ENCODE data around the gene SPACA6. TPM values are rescaled to one million over a fixed set of nuclear protein-coding genes. Genes with fewer than 3 reads are reported as not detected.

SPACA6 gene
- total and polyA plus RNA-seq, 9 of the 15 experiments (the other 6 are each of a cell fraction or from before 2014, with no cell fraction given): 1.3 to 17.3 (median 6.2) TPM

DNA sequence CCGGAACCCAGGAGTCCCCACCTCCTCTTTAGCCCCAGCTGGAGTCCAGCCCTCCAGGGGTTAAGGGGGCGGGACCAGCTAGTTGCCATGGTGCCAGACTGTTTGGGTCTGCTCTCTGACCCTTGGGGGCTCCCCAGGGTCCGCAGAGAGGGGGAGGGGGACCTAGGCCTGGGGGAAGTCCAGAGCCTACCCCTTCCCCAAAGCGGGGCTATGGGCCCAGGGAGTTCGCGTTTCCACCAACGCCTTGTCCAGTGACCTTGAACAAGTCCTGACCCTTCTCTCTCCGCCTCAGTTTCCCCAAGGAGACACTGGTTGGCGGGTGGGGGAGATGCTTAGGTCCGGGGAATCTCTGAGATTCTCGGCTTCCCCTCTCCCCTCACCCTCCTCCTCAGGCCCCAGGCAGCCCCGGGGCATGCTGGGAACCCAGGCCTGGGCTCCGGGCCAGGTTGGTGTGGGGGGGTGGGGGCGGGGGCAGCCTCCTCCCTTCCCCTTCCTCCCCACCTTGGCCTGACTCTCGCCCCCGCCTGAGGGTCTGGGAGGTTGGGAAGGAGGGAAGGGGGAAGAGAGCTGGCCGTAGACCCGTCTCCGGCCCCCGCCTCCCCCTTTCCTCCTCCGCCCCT is 2.6 kb upstream of the SPACA6 start (continued):
- TF ChIP-seq, protein P1, sequence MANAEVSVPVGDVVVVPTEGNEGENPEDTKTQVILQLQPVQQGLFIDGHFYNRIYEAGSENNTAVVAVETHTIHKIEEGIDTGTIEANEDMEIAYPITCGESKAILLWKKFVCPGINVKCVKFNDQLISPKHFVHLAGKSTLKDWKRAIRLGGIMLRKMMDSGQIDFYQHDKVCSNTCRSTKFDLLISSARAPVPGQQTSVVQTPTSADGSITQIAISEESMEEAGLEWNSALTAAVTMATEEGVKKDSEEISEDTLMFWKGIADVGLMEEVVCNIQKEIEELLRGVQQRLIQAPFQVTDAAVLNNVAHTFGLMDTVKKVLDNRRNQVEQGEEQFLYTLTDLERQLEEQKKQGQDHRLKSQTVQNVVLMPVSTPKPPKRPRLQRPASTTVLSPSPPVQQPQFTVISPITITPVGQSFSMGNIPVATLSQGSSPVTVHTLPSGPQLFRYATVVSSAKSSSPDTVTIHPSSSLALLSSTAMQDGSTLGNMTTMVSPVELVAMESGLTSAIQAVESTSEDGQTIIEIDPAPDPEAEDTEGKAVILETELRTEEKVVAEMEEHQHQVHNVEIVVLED (CRISPR knock-in tag; IDR thresholded peaks at IDR 0.05): no peak
- TF ChIP-seq ZNF75A (CRISPR knock-in tag; IDR thresholded peaks at IDR 0.05): no peak
- TF ChIP-seq, protein P2, sequence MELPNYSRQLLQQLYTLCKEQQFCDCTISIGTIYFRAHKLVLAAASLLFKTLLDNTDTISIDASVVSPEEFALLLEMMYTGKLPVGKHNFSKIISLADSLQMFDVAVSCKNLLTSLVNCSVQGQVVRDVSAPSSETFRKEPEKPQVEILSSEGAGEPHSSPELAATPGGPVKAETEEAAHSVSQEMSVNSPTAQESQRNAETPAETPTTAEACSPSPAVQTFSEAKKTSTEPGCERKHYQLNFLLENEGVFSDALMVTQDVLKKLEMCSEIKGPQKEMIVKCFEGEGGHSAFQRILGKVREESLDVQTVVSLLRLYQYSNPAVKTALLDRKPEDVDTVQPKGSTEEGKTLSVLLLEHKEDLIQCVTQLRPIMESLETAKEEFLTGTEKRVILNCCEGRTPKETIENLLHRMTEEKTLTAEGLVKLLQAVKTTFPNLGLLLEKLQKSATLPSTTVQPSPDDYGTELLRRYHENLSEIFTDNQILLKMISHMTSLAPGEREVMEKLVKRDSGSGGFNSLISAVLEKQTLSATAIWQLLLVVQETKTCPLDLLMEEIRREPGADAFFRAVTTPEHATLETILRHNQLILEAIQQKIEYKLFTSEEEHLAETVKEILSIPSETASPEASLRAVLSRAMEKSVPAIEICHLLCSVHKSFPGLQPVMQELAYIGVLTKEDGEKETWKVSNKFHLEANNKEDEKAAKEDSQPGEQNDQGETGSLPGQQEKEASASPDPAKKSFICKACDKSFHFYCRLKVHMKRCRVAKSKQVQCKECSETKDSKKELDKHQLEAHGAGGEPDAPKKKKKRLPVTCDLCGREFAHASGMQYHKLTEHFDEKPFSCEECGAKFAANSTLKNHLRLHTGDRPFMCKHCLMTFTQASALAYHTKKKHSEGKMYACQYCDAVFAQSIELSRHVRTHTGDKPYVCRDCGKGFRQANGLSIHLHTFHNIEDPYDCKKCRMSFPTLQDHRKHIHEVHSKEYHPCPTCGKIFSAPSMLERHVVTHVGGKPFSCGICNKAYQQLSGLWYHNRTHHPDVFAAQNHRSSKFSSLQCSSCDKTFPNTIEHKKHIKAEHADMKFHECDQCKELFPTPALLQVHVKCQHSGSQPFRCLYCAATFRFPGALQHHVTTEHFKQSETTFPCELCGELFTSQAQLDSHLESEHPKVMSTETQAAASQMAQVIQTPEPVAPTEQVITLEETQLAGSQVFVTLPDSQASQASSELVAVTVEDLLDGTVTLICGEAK (IDR thresholded peaks at IDR 0.05): no peak
- TF ChIP-seq, protein P2 (CRISPR knock-in tag; IDR thresholded peaks at IDR 0.05): no peak
- TF ChIP-seq, protein P3, sequence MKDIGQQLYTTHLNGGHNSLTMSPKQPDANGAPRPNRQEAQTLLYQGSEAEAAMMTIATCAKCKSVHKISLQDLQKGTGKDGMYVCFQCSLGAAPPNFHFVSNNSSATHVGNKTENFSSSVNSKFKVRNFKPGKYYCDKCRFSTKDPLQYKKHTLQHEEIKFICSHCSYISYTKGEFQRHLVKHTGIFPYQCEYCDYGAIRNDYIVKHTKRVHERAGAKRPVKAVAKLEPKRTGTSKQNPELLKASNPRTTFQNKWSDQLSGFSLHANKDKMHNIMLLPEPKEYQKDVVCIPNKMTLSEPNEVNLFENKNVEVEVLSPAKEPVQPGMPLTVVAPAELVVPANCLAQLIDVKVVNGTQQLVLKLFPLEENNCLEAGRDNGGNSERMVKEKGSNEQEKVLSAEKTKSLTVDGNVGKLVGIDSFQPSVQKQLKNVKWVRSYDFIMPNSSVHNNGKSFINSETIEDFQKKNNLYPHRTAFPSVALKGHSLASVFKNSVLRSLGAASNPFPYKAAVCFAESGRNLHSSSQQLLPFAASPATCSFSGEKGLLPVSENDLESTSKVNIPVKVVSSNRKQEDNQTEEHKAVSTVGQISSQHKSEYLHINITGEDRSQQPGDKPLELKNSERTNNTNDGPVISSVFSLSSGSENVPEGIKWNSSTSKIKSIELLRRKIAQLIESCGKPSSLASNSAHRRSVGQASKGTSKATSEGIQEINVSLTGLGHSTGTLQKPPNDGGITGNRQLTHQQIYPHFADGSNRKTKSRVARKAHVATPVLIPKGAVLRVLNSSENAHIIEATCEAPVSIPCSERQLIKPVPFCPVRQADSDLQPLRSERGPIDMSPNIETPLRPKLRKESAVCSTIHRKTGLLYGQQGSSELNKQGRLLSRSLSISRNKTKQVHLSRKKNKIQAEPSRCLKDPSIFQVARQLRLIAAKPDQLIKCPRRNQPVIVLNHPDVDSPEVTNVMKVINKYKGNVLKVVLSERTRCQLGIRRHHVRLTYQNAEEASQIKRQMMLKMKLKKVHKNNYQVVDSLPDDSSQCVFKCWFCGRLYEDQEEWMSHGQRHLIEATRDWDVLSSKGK (CRISPR knock-in tag; IDR thresholded peaks at IDR 0.05): no peak
- peak; percentile 56 for TF ChIP-seq DACH1 (IDR thresholded peaks at IDR 0.05; ENCODE audit: partially characterized antibody)
- TF ChIP-seq KDM4B (IDR thresholded peaks at IDR 0.05; ENCODE audit: borderline replicate concordance in 2 of 2, low read depth in 1 of 2): no peak
- peak; percentile 92 to 95 for TF ChIP-seq MAZ (CRISPR knock-in tag; conservative IDR thresholded peaks at IDR 0.05 in 1 of 2, IDR thresholded peaks at IDR 0.05 in 1 of 2)
- TF ChIP-seq, protein P4, sequence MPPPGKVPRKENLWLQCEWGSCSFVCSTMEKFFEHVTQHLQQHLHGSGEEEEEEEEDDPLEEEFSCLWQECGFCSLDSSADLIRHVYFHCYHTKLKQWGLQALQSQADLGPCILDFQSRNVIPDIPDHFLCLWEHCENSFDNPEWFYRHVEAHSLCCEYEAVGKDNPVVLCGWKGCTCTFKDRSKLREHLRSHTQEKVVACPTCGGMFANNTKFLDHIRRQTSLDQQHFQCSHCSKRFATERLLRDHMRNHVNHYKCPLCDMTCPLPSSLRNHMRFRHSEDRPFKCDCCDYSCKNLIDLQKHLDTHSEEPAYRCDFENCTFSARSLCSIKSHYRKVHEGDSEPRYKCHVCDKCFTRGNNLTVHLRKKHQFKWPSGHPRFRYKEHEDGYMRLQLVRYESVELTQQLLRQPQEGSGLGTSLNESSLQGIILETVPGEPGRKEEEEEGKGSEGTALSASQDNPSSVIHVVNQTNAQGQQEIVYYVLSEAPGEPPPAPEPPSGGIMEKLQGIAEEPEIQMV (tag; conservative IDR thresholded peaks at IDR 0.05; ENCODE audit: low read depth): peak; percentile 87
- TF ChIP-seq HLTF (IDR thresholded peaks at IDR 0.05): no peak
- no peak for TF ChIP-seq ETV1 (tag; conservative IDR thresholded peaks at IDR 0.05; ENCODE audit: low read depth)
- no peak for TF ChIP-seq CSDE1 (IDR thresholded peaks at IDR 0.05)
